ENCODE measurements around the gene DGKG. TPM values are rescaled to one million over a fixed set of nuclear protein-coding genes. Genes with fewer than 3 reads are reported as not detected.

The DGKG gene
- polyA plus RNA-seq, 3 donors: 4.2 to 9.2 (median 4.3) TPM

GRCh38 chr3:186333256-186333655 lies 28.8 kb downstream of the DGKG start:
- Histone ChIP-seq H3K27ac (ENCODE audit: low read depth in 1 of 2, low read length in 2 of 2) (peak overlapping the region in 1 of 2 donors; percentile 65), H3K9ac (ENCODE audit: insufficient read depth, low read length, poor library complexity, severe bottlenecking) (no peak overlapping the region), H3K79me2 (ENCODE audit: insufficient read depth, low read length) (peaks cover 100% of the 10 kb centered on the region), H3K4me3 (replicated peaks in 1 of 3; ENCODE audit: low read depth in 2 of 3, low read length in 3 of 3) (no peak overlapping the region), H4K20me1 (ENCODE audit: insufficient read depth, low read length) (peaks cover 67% of the 10 kb centered on the region), H3K36me3 (replicated peaks in 1 of 2; ENCODE audit: control insufficient read depth in 1 of 2, insufficient read depth in 2 of 2, low read length in 2 of 2) (no peaks in the 10 kb centered on the region), H3K4me2 (replicated peaks; ENCODE audit: extremely low read depth, low read length, poor library complexity, severe bottlenecking) (no peak overlapping the region), H2AFZ (ENCODE audit: insufficient read depth, low read depth, low read length, poor library complexity, severe bottlenecking) (no peak overlapping the region), H3K9me3 (replicated peaks in 1 of 2; ENCODE audit: control insufficient read depth in 1 of 2, insufficient read depth in 1 of 2, low read length in 2 of 2) (no peaks in the 10 kb centered on the region), H3K4me1 (ENCODE audit: control insufficient read depth in 1 of 2, insufficient read depth in 2 of 2, low read length in 2 of 2) (peaks cover 35 to 44% of the 10 kb centered on the region in 2 donors), H3K27me3 (ENCODE audit: control insufficient read depth in 2 of 2, insufficient read depth in 2 of 2, low read length in 2 of 2) (no peaks in the 10 kb centered on the region)
- Mint-ChIP-seq H3K27me3 (ENCODE audit: low read depth in 3 of 3) (no peaks in the 10 kb centered on the region), H3K4me1 (peaks cover 54% of the 10 kb centered on the region), H3K27ac (peak overlapping the region in 6 of 7 donors; percentile 18 to 84 (median 66)), H3K9me3 (peaks cover 0 to 2% (median 0%) of the 10 kb centered on the region in 7 donors), H3K36me3 (peaks cover 7 to 8% of the 10 kb centered on the region in 2 donors), H3K4me3 (peak overlapping the region in 1 of 2 donors; percentile 9)
- DNase-seq: peak in 2 of 3 donors; percentile 11 to 30
- no peak for TF ChIP-seq CTCF (IDR thresholded peaks at IDR 0.05)
- intact Hi-C loops (cut with micrococcal nuclease): loop anchor here (5.0 kb wide), 1 partner anchor 34 kb away; no protein-coding TSS in a partner anchor

GRCh38 chr3:186330772-186331460 lies 31.1 kb downstream of the DGKG start:
- Histone ChIP-seq H3K4me2 (replicated peaks; ENCODE audit: extremely low read depth, low read length, poor library complexity, severe bottlenecking) (no peak overlapping the region), H3K4me1 (ENCODE audit: control insufficient read depth in 1 of 2, insufficient read depth in 2 of 2, low read length in 2 of 2) (peaks cover 49 to 57% of the 10 kb centered on the region in 2 donors), H3K9me3 (replicated peaks in 1 of 2; ENCODE audit: control insufficient read depth in 1 of 2, insufficient read depth in 1 of 2, low read length in 2 of 2) (no peaks in the 10 kb centered on the region), H2AFZ (ENCODE audit: insufficient read depth, low read depth, low read length, poor library complexity, severe bottlenecking) (no peak overlapping the region), H3K27ac (ENCODE audit: low read depth in 1 of 2, low read length in 2 of 2) (peak overlapping the region in 1 of 2 donors; percentile 65), H3K9ac (ENCODE audit: insufficient read depth, low read length, poor library complexity, severe bottlenecking) (no peak overlapping the region), H3K79me2 (ENCODE audit: insufficient read depth, low read length) (peaks cover 100% of the 10 kb centered on the region), H4K20me1 (ENCODE audit: insufficient read depth, low read length) (peaks cover 85% of the 10 kb centered on the region), H3K4me3 (replicated peaks in 1 of 3; ENCODE audit: low read depth in 2 of 3, low read length in 3 of 3) (no peak overlapping the region), H3K36me3 (replicated peaks in 1 of 2; ENCODE audit: control insufficient read depth in 1 of 2, insufficient read depth in 2 of 2, low read length in 2 of 2) (peaks cover 0 to 3% of the 10 kb centered on the region in 2 donors), H3K27me3 (ENCODE audit: control insufficient read depth in 2 of 2, insufficient read depth in 2 of 2, low read length in 2 of 2) (no peaks in the 10 kb centered on the region)
- Mint-ChIP-seq H3K36me3 (peaks cover 9 to 11% of the 10 kb centered on the region in 2 donors), H3K9me3 (peaks cover 0 to 2% (median 0%) of the 10 kb centered on the region in 7 donors), H3K4me1 (peaks cover 56% of the 10 kb centered on the region), H3K4me3 (no peak overlapping the region), H3K27ac (peak overlapping the region in 4 of 7 donors; percentile 35 to 74 (median 68)), H3K27me3 (ENCODE audit: low read depth in 3 of 3) (no peaks in the 10 kb centered on the region)
- no peak for DNase-seq
- TF ChIP-seq CTCF (IDR thresholded peaks at IDR 0.05): no peak
- intact Hi-C loops (cut with micrococcal nuclease): loop anchor here (5.0 kb wide), 1 partner anchor 36 kb away; no protein-coding TSS in a partner anchor
- no CpG with 5 or more reads among the region's 6 CpGs for WGBS (ENCODE audit: insufficient coverage)
